Vagina (tissue), 2 donors: ENCODE data around the gene KRTAP2-2. TPM values are rescaled to one million over a fixed set of nuclear protein-coding genes. Genes with fewer than 3 reads are reported as not detected.

Source experiments
- DNase-seq, 2 donors: peaks; one replicate each; pipeline ENCODE4 v3.0.0-alpha.2; 2017; ENCODE audit errors: extremely low spot score in 2 of 2
- H3K27ac ChIP-seq: fragments of 200-600 bp; sonication (generic); one replicate; pipeline ENCODE4 v1.5.1; 2019
- H3K27me3 ChIP-seq: fragments of 200-600 bp; sonication (generic); one replicate; pipeline ENCODE4 v1.5.1; 2019
- H3K36me3 ChIP-seq, 2 donors: fragments of 200-600 bp; sonication (generic); one replicate each; pipeline ENCODE4 v1.5.1; 2017 to 2019
- H3K4me1 ChIP-seq: fragments of 200-600 bp; sonication (generic); one replicate; pipeline ENCODE4 v1.5.1; 2019
- H3K4me3 ChIP-seq, 2 donors: fragments of 200-600 bp; sonication (generic); 1 replicate in 1 of 2; 2 replicates in 1 of 2; pipeline ENCODE4 v1.5.1; 2016 to 2019
- H3K9me3 ChIP-seq: fragments of 200-600 bp; sonication (generic); one replicate; pipeline ENCODE4 v1.5.1; 2019
- CTCF ChIP-seq, 3 experiments: fragments of 450-650 bp in 2 of 3; fragments of 200-600 bp in 1 of 3; sonication (generic) in 1 of 3; IDR thresholded peaks; one replicate each; pipeline ENCODE4 v1.5.1; 2017 to 2019; ENCODE audit warnings: antibody characterized with exemption in 3 of 3, mild to moderate bottlenecking in 2 of 3, moderate library complexity in 2 of 3
- POLR2A ChIP-seq, 2 donors: fragments of 450-650 bp; IDR thresholded peaks; one replicate each; pipeline ENCODE4 v1.6.1; 2017; ENCODE audit warnings: antibody characterized with exemption in 2 of 2, mild to moderate bottlenecking in 2 of 2, moderate library complexity in 2 of 2
- POLR2AphosphoS5 ChIP-seq, 2 donors: sonication (generic); formaldehyde crosslinking; IDR thresholded peaks; one replicate each; pipeline ENCODE4 v1.9.0; 2017; ENCODE audit warnings: antibody characterized with exemption in 2 of 2, mild to moderate bottlenecking in 2 of 2, low read depth in 1 of 2; ENCODE audit not compliant: insufficient read depth in 1 of 2
- intact Hi-C: fragments of 100-400 bp; cut with DNase I; formaldehyde crosslinking; loops from one replicate; pipeline ENCODE4 v1.15.1; 2023
- total RNA-seq: library from RNA; depleted of rRNA; stranded (reverse); fragments of >200 nt; gene quantifications from one replicate; pipeline ENCODE4 v1.2.3, GENCODE V29; 2016

KRTAP2-2 gene
- total RNA-seq, 1 donor from 2014 or later = not detected

- no peaks in the 10 kb centered on the region for H3K36me3 ChIP-seq
- no peak overlapping the region for H3K4me3 ChIP-seq
- intact Hi-C loops = no loop called here
- no peak for TF ChIP-seq POLR2AphosphoS5 (IDR thresholded peaks at IDR 0.05; ENCODE audit: insufficient read depth in 1 of 2, low read depth in 1 of 2)
- H3K9me3 ChIP-seq = no peaks in the 10 kb centered on the region
- no peak for DNase-seq
- peaks cover 9% of the 10 kb centered on the region for H3K4me1 ChIP-seq
- no peaks in the 10 kb centered on the region for H3K27me3 ChIP-seq
- H3K27ac ChIP-seq = no peak overlapping the region
Measured at GRCh38 chr17:41024697-41025096, 30.3 kb downstream of the KRTAP2-2 start.

DNA sequence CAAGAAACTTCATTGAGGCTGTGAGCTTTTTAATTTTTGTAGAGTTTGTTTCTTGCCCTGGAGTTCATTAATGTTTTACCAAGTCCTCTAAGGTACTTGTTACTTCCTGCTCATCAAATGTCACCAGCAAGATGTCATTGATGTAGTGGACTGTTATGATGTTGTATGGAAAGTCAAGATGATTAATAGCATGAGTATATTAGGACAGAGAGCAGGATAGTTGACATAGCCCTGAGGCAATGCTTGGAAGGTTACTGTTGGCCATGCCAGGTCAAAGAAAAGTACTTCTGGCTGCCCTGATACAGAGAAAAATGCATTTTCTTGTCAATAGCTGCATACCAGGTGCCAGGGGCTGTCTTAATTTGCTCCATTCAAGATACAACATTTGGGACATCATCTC, 34.7 kb downstream of the KRTAP2-2 start:
- H3K9me3 ChIP-seq = no peaks in the 10 kb centered on the region
- no peak for TF ChIP-seq POLR2AphosphoS5 (IDR thresholded peaks at IDR 0.05; ENCODE audit: insufficient read depth in 1 of 2, low read depth in 1 of 2)
- TF ChIP-seq CTCF (IDR thresholded peaks at IDR 0.05) = no peak
- TF ChIP-seq POLR2A (IDR thresholded peaks at IDR 0.05) = no peak
- no peak overlapping the region for H3K4me3 ChIP-seq
- H3K36me3 ChIP-seq = no peaks in the 10 kb centered on the region
- no peaks in the 10 kb centered on the region for H3K4me1 ChIP-seq
- intact Hi-C loops = no loop called here
- no peak for DNase-seq
- no peaks in the 10 kb centered on the region for H3K27me3 ChIP-seq
- H3K27ac ChIP-seq = no peak overlapping the region

DNA sequence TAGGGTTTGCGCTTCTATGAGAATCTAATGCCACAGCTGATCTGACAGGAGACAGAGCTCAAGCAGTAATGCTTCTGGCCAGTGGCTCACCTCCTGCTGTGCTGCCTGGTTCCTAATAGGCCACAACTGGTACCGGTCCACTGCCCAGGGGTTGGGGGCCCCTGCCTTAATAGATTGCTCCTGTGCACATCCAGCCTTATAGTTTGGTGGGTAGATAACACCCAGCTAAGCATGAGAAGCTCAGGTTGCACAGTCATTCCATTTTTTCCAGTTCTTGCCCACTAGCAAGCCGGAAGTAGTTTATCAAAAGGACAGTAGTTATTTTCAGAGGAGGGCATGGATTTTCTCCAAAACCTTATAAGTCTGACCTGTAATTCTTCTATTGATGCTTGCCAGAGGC, 35.6 kb downstream of the KRTAP2-2 start:
- no peaks in the 10 kb centered on the region for H3K9me3 ChIP-seq
- no peaks in the 10 kb centered on the region for H3K4me1 ChIP-seq
- no peak overlapping the region for H3K27ac ChIP-seq
- intact Hi-C loops = no loop called here
- no peaks in the 10 kb centered on the region for H3K27me3 ChIP-seq
- no peak for DNase-seq
- TF ChIP-seq CTCF (IDR thresholded peaks at IDR 0.05) (no peak), POLR2A (IDR thresholded peaks at IDR 0.05) (no peak), POLR2AphosphoS5 (IDR thresholded peaks at IDR 0.05; ENCODE audit: insufficient read depth in 1 of 2, low read depth in 1 of 2) (no peak)
- H3K36me3 ChIP-seq = no peaks in the 10 kb centered on the region
- no peak overlapping the region for H3K4me3 ChIP-seq

DNA sequence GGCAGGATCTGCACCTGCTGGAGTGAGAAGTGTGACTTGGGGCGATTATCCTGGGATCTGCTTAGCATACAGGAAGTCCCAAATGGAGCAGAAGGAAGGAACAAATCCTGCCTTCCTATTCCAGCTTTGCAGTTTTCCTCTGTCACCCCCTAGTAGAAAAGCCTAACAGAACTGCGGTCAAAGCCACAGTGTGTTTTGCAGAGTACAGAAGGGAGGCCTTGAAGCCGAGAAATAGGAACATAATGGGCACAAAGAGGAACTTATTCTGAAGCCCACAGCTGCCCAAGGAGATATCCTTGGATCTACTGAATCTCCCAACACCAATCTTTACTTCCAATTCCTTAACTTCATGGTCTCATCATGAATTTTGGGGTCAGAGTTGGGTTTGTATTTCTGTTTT, 36.5 kb downstream of the KRTAP2-2 start:
- TF ChIP-seq CTCF (IDR thresholded peaks at IDR 0.05) (no peak), POLR2A (IDR thresholded peaks at IDR 0.05) (no peak), POLR2AphosphoS5 (IDR thresholded peaks at IDR 0.05; ENCODE audit: insufficient read depth in 1 of 2, low read depth in 1 of 2) (no peak)
- no peaks in the 10 kb centered on the region for H3K27me3 ChIP-seq
- H3K27ac ChIP-seq = no peak overlapping the region
- no peaks in the 10 kb centered on the region for H3K9me3 ChIP-seq
- intact Hi-C loops = no loop called here
- no peaks in the 10 kb centered on the region for H3K36me3 ChIP-seq
- peaks cover 4% of the 10 kb centered on the region for H3K4me1 ChIP-seq
- DNase-seq = no peak
- H3K4me3 ChIP-seq = no peak overlapping the region

GRCh38 chr17:41016578-41017215, 38.3 kb downstream of the KRTAP2-2 start:
- TF ChIP-seq CTCF (IDR thresholded peaks at IDR 0.05) (no peak), POLR2AphosphoS5 (IDR thresholded peaks at IDR 0.05; ENCODE audit: insufficient read depth in 1 of 2, low read depth in 1 of 2) (no peak), POLR2A (IDR thresholded peaks at IDR 0.05) (no peak)
- Histone ChIP-seq H3K9me3 (no peaks in the 10 kb centered on the region), H3K27ac (no peak overlapping the region), H3K4me3 (no peak overlapping the region), H3K27me3 (no peaks in the 10 kb centered on the region), H3K4me1 (peaks cover 7% of the 10 kb centered on the region), H3K36me3 (no peaks in the 10 kb centered on the region)
- intact Hi-C loops = no loop called here
- no peak for DNase-seq
